Kidney epithelial cell (primary cell): ENCODE measurements around the gene PASD1. TPM values are rescaled to one million over a fixed set of nuclear protein-coding genes. Genes with fewer than 3 reads are reported as not detected.
"Not testable (repeated sequence)": the region's sequence is repeated elsewhere in the genome, so short reads cannot be mapped to it uniquely, and the experiment has no call there.

ENCODE experiments used
- DNase-seq: peaks from one replicate; pipeline ENCODE4 v3.0.0-alpha.2; 2010; ENCODE audit warnings: low read depth
- H3K27me3 ChIP-seq: 2 replicates; pipeline ENCODE4 v1.6.0; 2011; ENCODE audit warnings: low read length; ENCODE audit not compliant: control insufficient read depth, insufficient read depth
- H3K36me3 ChIP-seq: 2 replicates; pipeline ENCODE4 v1.5.1; 2011; ENCODE audit warnings: low read length; ENCODE audit not compliant: control insufficient read depth, insufficient read depth
- H3K4me3 ChIP-seq: 2 replicates; pipeline ENCODE4 v1.5.1; 2011; ENCODE audit warnings: low read depth, mild to moderate bottlenecking, control low read depth, low read length
- CTCF ChIP-seq: IDR thresholded peaks from 2 replicates; pipeline ENCODE4 v1.5.1; 2011; ENCODE audit warnings: mild to moderate bottlenecking, moderate library complexity, low read length, control low read depth, inconsistent platforms; ENCODE audit not compliant: insufficient read depth, poor library complexity, severe bottlenecking
- total RNA-seq: library from RNA; depleted of rRNA; stranded (reverse); fragments of >200 nt; gene quantifications from 2 replicates; pipeline ENCODE4 v1.2.3, GENCODE V29; 2015

PASD1 gene
- total RNA-seq, 1 donor from 2014 or later, result not detected

DNA sequence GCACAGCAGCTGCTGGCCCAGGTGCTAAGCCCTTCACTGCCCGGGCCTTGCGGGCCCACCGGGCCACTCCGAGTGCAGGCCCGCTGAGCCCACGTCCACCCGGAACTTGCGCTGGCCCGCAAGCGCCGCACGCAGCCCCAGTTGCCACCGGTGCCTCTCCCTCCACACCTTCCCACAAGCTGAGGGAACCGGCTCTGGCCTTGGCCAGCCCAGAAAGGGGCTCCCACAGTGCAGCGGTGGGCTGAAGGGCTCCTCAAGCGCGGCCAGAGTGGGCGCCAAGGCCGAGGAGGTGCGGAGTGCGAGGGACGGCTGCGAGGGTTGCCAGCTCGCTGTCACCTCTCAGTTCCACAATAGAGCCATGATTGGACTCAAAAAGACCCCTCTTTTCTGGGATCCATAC lies 472 bp upstream of the PASD1 start:
- not testable (repeated sequence) for DNase-seq, H3K27me3 ChIP-seq, H3K4me3 ChIP-seq, H3K36me3 ChIP-seq

DNA sequence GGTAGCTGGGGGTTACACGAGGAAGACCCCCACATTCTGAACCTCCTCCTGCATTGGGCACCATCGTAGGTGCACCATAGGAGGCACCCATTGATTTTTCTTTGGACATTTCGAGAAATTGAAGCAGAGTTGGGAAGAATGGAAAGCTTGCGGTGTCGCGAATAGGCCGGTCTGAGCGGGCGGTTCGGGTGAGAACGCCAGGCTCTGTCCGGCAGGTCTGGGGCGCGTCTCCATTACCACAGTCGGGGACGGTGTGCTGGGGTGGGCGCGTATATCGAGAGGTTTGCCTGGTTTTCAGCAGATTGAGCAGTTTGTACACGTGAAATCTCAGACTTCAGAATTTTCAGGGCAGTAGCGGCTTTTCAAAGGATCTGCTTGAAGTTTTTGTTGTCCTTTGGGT lies 560 bp downstream of the PASD1 start:
- DNase-seq, result no peak
- H3K4me3 ChIP-seq, result no peak overlapping the region
- no peaks in the 10 kb centered on the region for H3K27me3 ChIP-seq
- no peaks in the 10 kb centered on the region for H3K36me3 ChIP-seq
- TF ChIP-seq CTCF, result no peak

DNA sequence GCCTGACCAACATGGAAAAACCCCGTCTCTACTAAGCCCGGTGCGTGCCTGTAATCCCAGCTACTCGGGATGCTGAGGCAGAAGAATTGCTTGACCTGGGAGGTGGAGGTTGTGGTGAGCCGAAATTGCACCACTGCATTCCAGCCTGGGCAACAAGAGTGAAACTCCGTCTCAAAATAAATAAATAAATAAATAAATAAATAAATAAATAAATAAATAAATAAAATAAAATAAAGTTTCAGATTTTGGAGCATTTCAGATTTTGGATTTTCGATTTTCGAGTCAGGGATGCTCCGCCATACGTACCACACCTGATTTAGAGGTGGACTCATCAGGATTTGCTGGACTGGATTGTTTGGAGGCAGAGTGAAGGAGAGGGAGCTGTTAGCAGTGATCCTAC lies 3.4 kb downstream of the PASD1 start:
- DNase-seq, H3K4me3 ChIP-seq, H3K27me3 ChIP-seq, H3K36me3 ChIP-seq: not testable (repeated sequence)

- Histone ChIP-seq H3K27me3 (no peaks in the 10 kb centered on the region), H3K36me3 (no peaks in the 10 kb centered on the region), H3K4me3 (no peak overlapping the region)
- no peak for DNase-seq
- no peak for TF ChIP-seq CTCF
These were observed 7.1 kb downstream of the PASD1 start for GRCh38 chrX:151570561-151570960.

DNA sequence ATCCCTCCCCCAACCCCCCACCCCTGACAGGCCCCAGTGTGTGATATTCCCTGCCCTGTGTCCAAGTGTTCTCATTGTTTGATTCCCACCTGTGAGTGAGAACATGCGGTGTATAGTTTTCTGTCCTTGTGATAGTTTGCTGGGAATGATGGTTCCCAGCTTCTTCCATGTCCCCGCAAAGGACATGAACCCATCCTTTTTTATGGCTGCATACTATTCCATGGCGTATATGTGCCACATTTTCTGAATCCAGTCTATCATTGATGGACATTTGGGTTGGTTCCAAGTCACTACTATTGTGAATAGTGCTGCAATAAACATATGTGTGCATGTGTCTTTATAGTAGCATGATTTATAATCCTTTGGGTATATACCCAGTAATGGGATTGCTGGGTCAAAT lies 29.9 kb downstream of the PASD1 start:
- not testable (repeated sequence) for DNase-seq, H3K27me3 ChIP-seq, H3K4me3 ChIP-seq, H3K36me3 ChIP-seq

DNA sequence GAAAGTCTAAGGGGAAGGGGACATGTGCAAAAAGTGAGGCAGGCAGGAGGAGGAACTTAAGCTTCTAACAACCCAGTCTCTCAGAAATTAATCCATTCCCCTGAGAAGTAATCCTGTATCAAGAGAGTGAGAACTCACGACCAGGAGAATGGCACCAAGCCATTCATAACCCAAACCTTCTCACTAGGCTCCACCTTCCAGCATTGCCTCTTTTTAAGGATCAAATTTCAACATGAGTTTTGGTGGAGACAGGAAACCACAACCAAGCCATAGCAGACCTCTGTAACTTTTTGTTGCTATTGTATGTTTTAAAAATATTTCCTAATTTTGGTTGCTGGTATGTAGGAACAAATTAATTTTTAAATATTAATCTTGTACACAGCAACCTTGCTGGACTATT lies 32.8 kb downstream of the PASD1 start:
- Histone ChIP-seq H3K36me3 (no peaks in the 10 kb centered on the region), H3K27me3 (no peaks in the 10 kb centered on the region), H3K4me3 (no peak overlapping the region)
- DNase-seq, result no peak
- TF ChIP-seq CTCF, result no peak

GRCh38 chrX:151604931-151605330 lies 41.5 kb downstream of the PASD1 start:
- no peak overlapping the region for H3K4me3 ChIP-seq
- DNase-seq, result no peak
- TF ChIP-seq CTCF, result no peak
- H3K27me3 ChIP-seq, result no peaks in the 10 kb centered on the region
- no peaks in the 10 kb centered on the region for H3K36me3 ChIP-seq

- DNase-seq, result no peak
- TF ChIP-seq CTCF, result no peak
- Histone ChIP-seq H3K36me3 (no peaks in the 10 kb centered on the region), H3K4me3 (no peak overlapping the region), H3K27me3 (no peaks in the 10 kb centered on the region)
These were observed 45.7 kb downstream of the PASD1 start for GRCh38 chrX:151609222-151609621.
